Measurements from ENCODE around the gene AHCTF1.

DNA sequence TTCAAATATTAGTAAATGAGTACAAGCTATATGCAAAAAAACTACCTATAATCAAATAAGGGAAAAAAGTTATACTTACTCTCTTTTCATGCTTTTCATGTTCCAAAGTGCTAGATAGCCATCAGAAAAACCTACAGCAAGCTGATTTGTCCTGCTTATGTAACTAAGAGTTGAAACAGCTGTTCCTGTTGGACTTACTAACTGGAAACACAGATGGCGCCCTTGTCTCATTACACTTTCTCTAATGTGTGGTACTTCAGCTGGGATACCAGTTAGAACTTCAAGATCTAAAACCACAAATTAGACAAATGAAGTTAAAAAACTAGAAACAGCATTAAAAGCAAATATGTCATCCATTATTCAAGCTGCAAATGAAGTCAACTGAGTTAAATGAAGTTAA lies 24.3 kb downstream of the AHCTF1 start:
- TF ChIP-seq CTCF (IDR thresholded peaks at IDR 0.05) (peak in 4 of 7 experiments; percentile 15 to 50 (median 28)), POLR2A (IDR thresholded peaks at IDR 0.05) (no peak)
